B cell (primary cell): ENCODE measurements around the gene TRMT1L.

ENCODE experiments used
- EZH2 ChIP-seq: IDR thresholded peaks from 2 replicates; pipeline ENCODE4 v1.6.1; 2012; ENCODE audit warnings: borderline replicate concordance, low read depth, mild to moderate bottlenecking, moderate library complexity, low read length; ENCODE audit not compliant: insufficient read depth, poor library complexity, severe bottlenecking
- TF ChIP-seq, protein P1 (sequence below): fragments of 200-600 bp; IDR thresholded peaks from one replicate; pipeline ENCODE4 v1.8.0; 2022; ENCODE audit warnings: antibody characterized with exemption, mild to moderate bottlenecking

DNA sequence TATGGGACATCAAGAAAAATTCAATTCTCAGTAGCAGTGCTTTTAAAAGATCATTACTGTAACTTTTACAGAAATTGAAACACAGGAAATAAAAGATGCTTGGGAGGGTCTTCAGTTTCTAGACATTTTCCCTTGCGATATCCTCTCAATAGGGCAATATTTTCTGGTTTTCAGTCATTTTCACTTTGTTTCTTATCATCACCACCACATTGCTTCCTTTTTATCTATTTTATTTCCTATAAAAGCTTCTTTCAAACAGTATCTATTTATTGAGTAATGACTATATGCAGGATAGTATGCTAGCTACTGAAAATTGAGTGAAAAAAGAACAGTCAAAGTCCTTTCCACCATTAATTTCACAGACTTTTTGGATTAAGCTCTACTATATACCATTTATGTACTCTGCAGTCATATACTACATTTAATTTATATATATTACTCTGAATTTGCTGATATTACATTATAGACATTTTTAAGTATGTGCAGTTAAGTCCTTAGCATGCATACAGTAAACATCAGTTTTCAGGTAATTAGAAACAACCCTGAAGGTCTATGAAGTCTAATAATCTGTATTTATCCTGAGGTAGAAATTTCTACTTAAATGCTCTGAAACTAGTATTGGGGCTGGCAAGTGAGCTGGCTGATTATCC, 18.7 kb downstream of the TRMT1L start:
- TF ChIP-seq, protein P1, sequence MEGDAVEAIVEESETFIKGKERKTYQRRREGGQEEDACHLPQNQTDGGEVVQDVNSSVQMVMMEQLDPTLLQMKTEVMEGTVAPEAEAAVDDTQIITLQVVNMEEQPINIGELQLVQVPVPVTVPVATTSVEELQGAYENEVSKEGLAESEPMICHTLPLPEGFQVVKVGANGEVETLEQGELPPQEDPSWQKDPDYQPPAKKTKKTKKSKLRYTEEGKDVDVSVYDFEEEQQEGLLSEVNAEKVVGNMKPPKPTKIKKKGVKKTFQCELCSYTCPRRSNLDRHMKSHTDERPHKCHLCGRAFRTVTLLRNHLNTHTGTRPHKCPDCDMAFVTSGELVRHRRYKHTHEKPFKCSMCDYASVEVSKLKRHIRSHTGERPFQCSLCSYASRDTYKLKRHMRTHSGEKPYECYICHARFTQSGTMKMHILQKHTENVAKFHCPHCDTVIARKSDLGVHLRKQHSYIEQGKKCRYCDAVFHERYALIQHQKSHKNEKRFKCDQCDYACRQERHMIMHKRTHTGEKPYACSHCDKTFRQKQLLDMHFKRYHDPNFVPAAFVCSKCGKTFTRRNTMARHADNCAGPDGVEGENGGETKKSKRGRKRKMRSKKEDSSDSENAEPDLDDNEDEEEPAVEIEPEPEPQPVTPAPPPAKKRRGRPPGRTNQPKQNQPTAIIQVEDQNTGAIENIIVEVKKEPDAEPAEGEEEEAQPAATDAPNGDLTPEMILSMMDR: no peak
- TF ChIP-seq EZH2: no peak
